GM21526 (cell line): ENCODE measurements around the gene DHX9.

Source experiments
- ATAC-seq: cut with Tn5 transposase; IDR thresholded peaks from one replicate; pipeline ENCODE4 v1.9.1; 2021; ENCODE audit warnings: moderate library complexity; ENCODE audit not compliant: unreplicated experiment, low FRiP score

Gene DHX9

GRCh38 chr1:182835806-182836205 is 3.3 kb upstream of the DHX9 start:
- ATAC-seq, result no peak

- ATAC-seq, result no peak
These were observed 2.3 kb downstream of the DHX9 start for GRCh38 chr1:182841368-182841988.

GRCh38 chr1:182842265-182842664 is 3.1 kb downstream of the DHX9 start:
- no peak for ATAC-seq

GRCh38 chr1:182845379-182845778 is 6.2 kb downstream of the DHX9 start:
- no peak for ATAC-seq

GRCh38 chr1:182845894-182846293 is 6.7 kb downstream of the DHX9 start:
- ATAC-seq, result no peak

GRCh38 chr1:182847105-182847504 is 8.0 kb downstream of the DHX9 start:
- no peak for ATAC-seq

- ATAC-seq, result no peak
These were observed 9.6 kb downstream of the DHX9 start for GRCh38 chr1:182848736-182849135.

- no peak for ATAC-seq
These were observed 11.2 kb downstream of the DHX9 start for GRCh38 chr1:182850319-182850718.

- no peak for ATAC-seq
These were observed 12.7 kb downstream of the DHX9 start for GRCh38 chr1:182851825-182852224.

GRCh38 chr1:182855911-182856310 is 16.8 kb downstream of the DHX9 start:
- no peak for ATAC-seq

- no peak for ATAC-seq
These were observed 18.1 kb downstream of the DHX9 start for GRCh38 chr1:182857212-182857611.

- no peak for ATAC-seq
These were observed 21.5 kb downstream of the DHX9 start for GRCh38 chr1:182860658-182861057.

- no peak for ATAC-seq
These were observed 22.8 kb downstream of the DHX9 start for GRCh38 chr1:182861994-182862393.

GRCh38 chr1:182862827-182863226 is 23.7 kb downstream of the DHX9 start:
- ATAC-seq, result no peak

GRCh38 chr1:182863940-182864339 is 24.8 kb downstream of the DHX9 start:
- ATAC-seq, result no peak

- no peak for ATAC-seq
These were observed 28.7 kb downstream of the DHX9 start for GRCh38 chr1:182867861-182868260.

GRCh38 chr1:182869241-182869666 is 30.1 kb downstream of the DHX9 start:
- no peak for ATAC-seq

- ATAC-seq, result no peak
These were observed 33.7 kb downstream of the DHX9 start for GRCh38 chr1:182872881-182873280.

GRCh38 chr1:182875889-182876288 is 36.7 kb downstream of the DHX9 start:
- ATAC-seq, result no peak

- no peak for ATAC-seq
These were observed 38.2 kb downstream of the DHX9 start for GRCh38 chr1:182877331-182877730.

GRCh38 chr1:182877842-182878241 is 38.7 kb downstream of the DHX9 start:
- no peak for ATAC-seq

- ATAC-seq, result no peak
These were observed 45.7 kb downstream of the DHX9 start for GRCh38 chr1:182884872-182885271.

GRCh38 chr1:182885591-182885990 is 46.4 kb downstream of the DHX9 start:
- ATAC-seq, result no peak
